Body of pancreas (tissue), 4 donors: ENCODE data around the gene ADM2.

Experiments
- POLR2A ChIP-seq, 3 donors: fragments of 450-650 bp; IDR thresholded peaks; one replicate each; pipeline ENCODE4 v1.6.1; 2016; ENCODE audit warnings: antibody characterized with exemption in 3 of 3, mild to moderate bottlenecking in 2 of 3
- TF ChIP-seq, protein P1 (sequence below), 7 experiments: fragments of 450-650 bp in 4 of 7; fragments of 200-600 bp in 3 of 7; sonication (generic) in 3 of 7; IDR thresholded peaks; one replicate each; pipeline ENCODE4 v1.5.1; 2016 to 2019; ENCODE audit warnings: antibody characterized with exemption in 7 of 7

DNA sequence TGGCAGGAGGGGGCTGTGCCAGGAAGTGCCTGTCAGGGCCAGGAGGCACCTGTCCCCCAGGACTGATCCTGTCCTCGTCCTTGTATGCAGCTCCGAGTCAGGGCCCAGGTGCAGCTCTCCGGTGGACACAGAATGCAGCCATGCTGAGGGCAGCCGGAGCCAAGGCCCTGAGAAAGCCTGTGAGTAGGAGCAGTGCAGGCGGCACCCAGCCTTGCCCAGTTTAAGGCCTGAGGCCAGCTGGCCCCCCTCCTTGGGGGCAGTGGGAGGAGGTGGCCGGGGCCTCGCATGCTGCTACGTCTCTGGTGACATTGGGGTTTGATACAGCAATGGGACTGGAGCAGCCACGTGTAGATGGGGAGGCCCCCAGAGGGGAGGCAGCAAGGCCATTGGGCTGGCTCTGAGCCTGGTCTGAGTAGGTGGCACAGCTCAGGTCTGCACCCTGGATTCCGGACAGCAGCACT is 41.4 kb upstream of the ADM2 start:
- TF ChIP-seq, protein P1, sequence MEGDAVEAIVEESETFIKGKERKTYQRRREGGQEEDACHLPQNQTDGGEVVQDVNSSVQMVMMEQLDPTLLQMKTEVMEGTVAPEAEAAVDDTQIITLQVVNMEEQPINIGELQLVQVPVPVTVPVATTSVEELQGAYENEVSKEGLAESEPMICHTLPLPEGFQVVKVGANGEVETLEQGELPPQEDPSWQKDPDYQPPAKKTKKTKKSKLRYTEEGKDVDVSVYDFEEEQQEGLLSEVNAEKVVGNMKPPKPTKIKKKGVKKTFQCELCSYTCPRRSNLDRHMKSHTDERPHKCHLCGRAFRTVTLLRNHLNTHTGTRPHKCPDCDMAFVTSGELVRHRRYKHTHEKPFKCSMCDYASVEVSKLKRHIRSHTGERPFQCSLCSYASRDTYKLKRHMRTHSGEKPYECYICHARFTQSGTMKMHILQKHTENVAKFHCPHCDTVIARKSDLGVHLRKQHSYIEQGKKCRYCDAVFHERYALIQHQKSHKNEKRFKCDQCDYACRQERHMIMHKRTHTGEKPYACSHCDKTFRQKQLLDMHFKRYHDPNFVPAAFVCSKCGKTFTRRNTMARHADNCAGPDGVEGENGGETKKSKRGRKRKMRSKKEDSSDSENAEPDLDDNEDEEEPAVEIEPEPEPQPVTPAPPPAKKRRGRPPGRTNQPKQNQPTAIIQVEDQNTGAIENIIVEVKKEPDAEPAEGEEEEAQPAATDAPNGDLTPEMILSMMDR (IDR thresholded peaks at IDR 0.05): no peak
- TF ChIP-seq POLR2A (IDR thresholded peaks at IDR 0.05): no peak
